ENCODE results near the gene BEND7. TPM values are rescaled to one million over a fixed set of nuclear protein-coding genes. Genes with fewer than 3 reads are reported as not detected.

The BEND7 gene
- total and polyA plus RNA-seq, 2 of the 13 experiments (the other 11 are each of a cell fraction or from before 2014, with no cell fraction given) = 14.1 to 17.1 TPM

GRCh38 chr10:13491747-13492360 is 37.0 kb downstream of the BEND7 start:
- intact Hi-C loops (cut with micrococcal nuclease; ENCODE audit: unreplicated experiment) = no loop called here
- no peak overlapping the region for H3K27ac ChIP-seq (ENCODE audit: extremely low read length, insufficient read depth, low read length)

More at GRCh38 chr10:13491747-13492360, 37.0 kb downstream of the BEND7 start:
- H3K79me2 ChIP-seq (ENCODE audit: insufficient read depth, low read length) = no peaks in the 10 kb centered on the region
- H3K27me3 ChIP-seq (ENCODE audit: control insufficient read depth in 1 of 2, insufficient read depth in 2 of 2, low read length in 2 of 2) = no peaks in the 10 kb centered on the region
- TF ChIP-seq POLR2AphosphoS5 (IDR thresholded peaks at IDR 0.05; ENCODE audit: low read depth, low read length) = no peak
- no peak for TF ChIP-seq ZBTB2 (CRISPR knock-in tag; IDR thresholded peaks at IDR 0.05; ENCODE audit: low read depth)
- TF ChIP-seq SMAD9 (CRISPR knock-in tag; IDR thresholded peaks at IDR 0.05) = no peak
- no peak for TF ChIP-seq SKI (IDR thresholded peaks at IDR 0.05; ENCODE audit: partially characterized antibody)
- TF ChIP-seq NR0B2 (CRISPR knock-in tag; IDR thresholded peaks at IDR 0.05) = no peak
- TF ChIP-seq ZMAT5 (CRISPR knock-in tag; IDR thresholded peaks at IDR 0.05; ENCODE audit: borderline replicate concordance, low read depth) = no peak
- TF ChIP-seq ZNF703 (CRISPR knock-in tag; IDR thresholded peaks at IDR 0.05; ENCODE audit: borderline replicate concordance) = no peak
- TF ChIP-seq ZNF800 (CRISPR knock-in tag; IDR thresholded peaks at IDR 0.05) = no peak
- no peak for TF ChIP-seq ZNF878 (CRISPR knock-in tag; IDR thresholded peaks at IDR 0.05)
- no peak for TF ChIP-seq TBX3 (IDR thresholded peaks at IDR 0.05; ENCODE audit: borderline replicate concordance)
- no peak for DNase-seq (ENCODE audit: low spot score)
- no peaks in the 10 kb centered on the region for H3K4me1 ChIP-seq (ENCODE audit: insufficient read depth, low read length)
- in situ Hi-C loops (cut with HindIII; ENCODE audit: extremely low pct_ligation_motif_present, low pct_unique_long_range_greater_than_20kb) = no loop called here
- WGBS (ENCODE audit: low lambda C conversion rate) = 82% methylated on average over 9 of the region's 9 CpGs
- no peaks in the 10 kb centered on the region for H4K20me1 ChIP-seq (ENCODE audit: insufficient read depth, low read length)
- H3K9ac ChIP-seq (ENCODE audit: insufficient read depth, low read depth, low read length) = no peak overlapping the region
- FAIRE-seq = no peak
- H3K36me3 ChIP-seq (replicated peaks in 1 of 2; ENCODE audit: control insufficient read depth in 1 of 2, insufficient read depth in 2 of 2, low read length in 2 of 2) = peaks cover 10 to 37% of the 10 kb centered on the region in 2 experiments
- ChIA-PET POLR2A (no interaction called here), CTCF (ENCODE audit: low intra/inter-chr PET ratio, low total read pairs) (no interaction called here)
- no peak overlapping the region for H2AFZ ChIP-seq (ENCODE audit: low read length)
- BruUV-seq (replicated peaks) = no TSS peak
- ATAC-seq = no peak
- no peak overlapping the region for H3K4me3 ChIP-seq (replicated peaks in 1 of 3; ENCODE audit: insufficient read depth in 1 of 3, low read depth in 2 of 3, low read length in 3 of 3)
- no peak overlapping the region for H3K4me2 ChIP-seq (ENCODE audit: low read depth, low read length)
- H3K9me3 ChIP-seq (ENCODE audit: low read length) = no peaks in the 10 kb centered on the region

All from HepG2 (cell line).